HepG2 (cell line): ENCODE measurements around the gene MBLAC1. TPM values are rescaled to one million over a fixed set of nuclear protein-coding genes. Genes with fewer than 3 reads are reported as not detected.
A peak's percentile ranks its signal among the peaks of the same experiment; 100 is the strongest.

Source experiments
- ARID3A ChIP-seq: IDR thresholded peaks from 2 replicates; pipeline ENCODE4 v1.6.1; 2012; ENCODE audit warnings: low read depth, low read length, improper control_type of control experiment
- CEBPG ChIP-seq: IDR thresholded peaks from 2 replicates; pipeline ENCODE4 v1.6.1; 2016
- CREB1 ChIP-seq, 2 experiments: fragments of 450-650 bp in 1 of 2; IDR thresholded peaks; 2 replicates each; pipeline ENCODE4 v1.6.1; 2016 to 2017; ENCODE audit warnings: control low read depth in 1 of 2, mild to moderate bottlenecking in 1 of 2, missing compliant biosample characterization in 1 of 2, missing genetic modification characterization in 1 of 2
- HOXD1 ChIP-seq: sonication (generic); formaldehyde crosslinking; IDR thresholded peaks from 2 replicates; pipeline ENCODE4 v1.5.0; 2020; ENCODE audit warnings: missing genetic modification reagents
- MAX ChIP-seq: IDR thresholded peaks from 2 replicates; pipeline ENCODE4 v1.6.1; 2012; ENCODE audit warnings: inconsistent platforms
- MBD4 ChIP-seq: IDR thresholded peaks from 2 replicates; pipeline ENCODE4 v1.6.1; 2012; ENCODE audit warnings: low read length, inconsistent platforms, borderline replicate concordance
- MED13 ChIP-seq: sonication (generic); formaldehyde crosslinking; IDR thresholded peaks from 2 replicates; pipeline ENCODE4 v1.5.0; 2020; ENCODE audit warnings: missing genetic modification reagents
- SOX13 ChIP-seq, 3 experiments: fragments of 450-650 bp in 1 of 3; sonication (generic) in 1 of 3; formaldehyde crosslinking in 1 of 3; IDR thresholded peaks in 2 of 3; conservative IDR thresholded peaks in 1 of 3; 2 replicates each; pipeline versions ENCODE4 v1.5.0 to v1.6.1; 2016 to 2020; ENCODE audit warnings: antibody characterized with exemption in 1 of 3, mild to moderate bottlenecking in 1 of 3, missing compliant biosample characterization in 1 of 3, missing genetic modification reagents in 1 of 3, moderate library complexity in 1 of 3
- SP4 ChIP-seq: sonication (generic); formaldehyde crosslinking; IDR thresholded peaks from 2 replicates; pipeline ENCODE4 v1.8.1; 2023; ENCODE audit warnings: mild to moderate bottlenecking, missing genetic modification reagents
- TIGD3 ChIP-seq: sonication (generic); formaldehyde crosslinking; IDR thresholded peaks from 2 replicates; pipeline ENCODE4 v1.5.1; 2020; ENCODE audit warnings: mild to moderate bottlenecking, missing genetic modification reagents, borderline replicate concordance
- ZBTB14 ChIP-seq: sonication (generic); formaldehyde crosslinking; IDR thresholded peaks from 2 replicates; pipeline ENCODE4 v1.4.0; 2020; ENCODE audit warnings: missing genetic modification reagents
- ZNF101 ChIP-seq: sonication (generic); formaldehyde crosslinking; IDR thresholded peaks from 2 replicates; pipeline ENCODE4 v1.4.0; 2020; ENCODE audit warnings: mild to moderate bottlenecking, low read depth, missing genetic modification reagents, borderline replicate concordance
- ZNF136 ChIP-seq: sonication (generic); formaldehyde crosslinking; IDR thresholded peaks from 2 replicates; pipeline ENCODE4 v1.8.1; 2022; ENCODE audit warnings: low read depth, mild to moderate bottlenecking, moderate library complexity, missing genetic modification reagents
- ZNF280D ChIP-seq: sonication (generic); formaldehyde crosslinking; IDR thresholded peaks from 2 replicates; pipeline ENCODE4 v1.5.1; 2020; ENCODE audit warnings: mild to moderate bottlenecking, missing genetic modification reagents
- ZNF510 ChIP-seq: sonication (generic); formaldehyde crosslinking; IDR thresholded peaks from 2 replicates; pipeline ENCODE4 v1.4.0; 2020; ENCODE audit warnings: low read depth, mild to moderate bottlenecking, missing genetic modification reagents
- ZNF569 ChIP-seq: sonication (generic); formaldehyde crosslinking; IDR thresholded peaks from 2 replicates; pipeline ENCODE4 v1.5.0; 2020; ENCODE audit warnings: mild to moderate bottlenecking, missing genetic modification reagents, moderate library complexity, borderline replicate concordance
- ZNF639 ChIP-seq: conservative IDR thresholded peaks from 2 replicates; pipeline ENCODE4 v1.6.1; 2018; ENCODE audit warnings: missing genetic modification reagents
- ZNF674 ChIP-seq: sonication (generic); formaldehyde crosslinking; IDR thresholded peaks from 2 replicates; pipeline ENCODE4 v1.5.0; 2020; ENCODE audit warnings: low read depth, mild to moderate bottlenecking, missing genetic modification reagents
- polyA plus RNA-seq, 8 experiments: library from polyadenylated mRNA; depleted of rRNA in 3 of 8; stranded (reverse) in 7 of 8; unstranded in 1 of 8; fragments of >200 nt; fragmentation: Illumina TruSeq in 4 of 8; extraction: Trizol in 4 of 8; gene quantifications; 2 replicates each; pipeline versions ENCODE4 v1.2.1 to v1.2.3, GENCODE V29; 2011 to 2016; ENCODE audit warnings: low read depth in 4 of 8, missing spikeins in 1 of 8, mixed read lengths in 1 of 8; ENCODE audit not compliant: insufficient read depth in 1 of 8
- total RNA-seq, 5 experiments: library from RNA; depleted of rRNA; stranded (reverse); fragments of >200 nt; fragmentation: Illumina TruSeq; extraction: Trizol; gene quantifications; 2 replicates each; pipeline ENCODE4 v1.2.3, GENCODE V29; 2016; ENCODE audit warnings: low read depth in 1 of 5

Gene MBLAC1
- total and polyA plus RNA-seq, 2 of the 13 experiments (the other 11 are each of a cell fraction or from before 2014, with no cell fraction given) = 0.79 to 2.1 TPM

- peak; percentile 69; the same call in 1 of the 2 replicates for TF ChIP-seq TIGD3
- TF ChIP-seq ZNF280D (CRISPR knock-in tag) = 0 out of 2 replicates have a peak, but pooled peaks have one; percentile 34
- no peak for TF ChIP-seq ZNF569 (CRISPR knock-in tag)
- peak; percentile 90 for TF ChIP-seq ZNF136 (CRISPR knock-in tag)
- peak; percentile 98 for TF ChIP-seq MAX
- no peak for TF ChIP-seq CREB1 (IDR thresholded peaks at IDR 0.05)
- no peak for TF ChIP-seq CREB1 (CRISPR knock-in tag; IDR thresholded peaks at IDR 0.05)
- TF ChIP-seq HOXD1 (CRISPR knock-in tag) = peak; percentile 86
- TF ChIP-seq ARID3A = no peak
- 0 out of 2 replicates have a peak, but pooled peaks have one; percentile 32 for TF ChIP-seq ZNF101 (CRISPR knock-in tag)
- no peak for TF ChIP-seq SOX13 (IDR thresholded peaks at IDR 0.05)
- TF ChIP-seq SOX13 (CRISPR knock-in tag; conservative IDR thresholded peaks at IDR 0.05 in 1 of 2, IDR thresholded peaks at IDR 0.05 in 1 of 2) = peak in 1 of 2 experiments; percentile 29; a peak in 1 of 4 replicates
- TF ChIP-seq ZNF674 = no peak
- peak; percentile 61; the same call in 1 of the 2 replicates for TF ChIP-seq MED13 (CRISPR knock-in tag)
- TF ChIP-seq ZNF510 (CRISPR knock-in tag) = peak; percentile 84; the same call in 1 of the 2 replicates
- TF ChIP-seq ZBTB14 (CRISPR knock-in tag) = peak; percentile 47; the same call in 1 of the 2 replicates
- no peak for TF ChIP-seq CEBPG (CRISPR knock-in tag)
- TF ChIP-seq ZNF639 (CRISPR knock-in tag) = peak; percentile 98
- TF ChIP-seq SP4 (CRISPR knock-in tag) = peak; percentile 96
- TF ChIP-seq MBD4 = no peak
Measured at GRCh38 chr7:100088621-100089457, 37.9 kb upstream of the MBLAC1 start, which contains the start of gene COPS6 (continued).
